ENCODE measurements around the gene UBA6. TPM values are rescaled to one million over a fixed set of nuclear protein-coding genes. Genes with fewer than 3 reads are reported as not detected.

Gene UBA6
- total RNA-seq (10 to 100 TPM; 57.6 to 62.6 TPM), polyA plus RNA-seq (ENCODE audit: insufficient read length in 6 of 6) (10 to 100 TPM; 61.6 to 80.9 (median 64.8) TPM)
- long read RNA-seq, donor 1: 0 reads
- long read RNA-seq, donor 2, full-length matches to known transcripts: 2 of 2 reads
- long read RNA-seq, donor 2, partial matches to known transcripts: 0 of 2 reads
- long read RNA-seq, donor 2, other reads (novel, unspliced or antisense): 0 of 2 reads
- long read RNA-seq, donor 3, full-length matches to known transcripts: 2 of 2 reads
- long read RNA-seq, donor 3, partial matches to known transcripts: 0 of 2 reads
- long read RNA-seq, donor 3, other reads (novel, unspliced or antisense): 0 of 2 reads
- long read RNA-seq, donor 4, partial matches to known transcripts: 2 of 3 reads
- long read RNA-seq, donor 4, other reads (novel, unspliced or antisense): 1 of 3 reads
- long read RNA-seq, donor 5, full-length matches to known transcripts: 1 of 1 reads
- long read RNA-seq, donor 5, partial matches to known transcripts: 0 of 1 reads
- long read RNA-seq, donor 5, other reads (novel, unspliced or antisense): 0 of 1 reads
- long read RNA-seq, donor 6, full-length matches to known transcripts: 2 of 2 reads
- long read RNA-seq, donor 6, partial matches to known transcripts: 0 of 2 reads
- long read RNA-seq, donor 6, other reads (novel, unspliced or antisense): 0 of 2 reads
- long read RNA-seq, donor 7: 0 reads
- long read RNA-seq, donor 8, full-length matches to known transcripts: 2 of 8 reads
- long read RNA-seq, donor 8, partial matches to known transcripts: 6 of 8 reads
- long read RNA-seq, donor 8, other reads (novel, unspliced or antisense): 0 of 8 reads
- long read RNA-seq, donor 9: 0 reads
- long read RNA-seq, donor 10, partial matches to known transcripts: 1 of 2 reads
- long read RNA-seq, donor 10, other reads (novel, unspliced or antisense): 1 of 2 reads
- long read RNA-seq, donor 11, partial matches to known transcripts: 0 of 2 reads
- long read RNA-seq, donor 11, other reads (novel, unspliced or antisense): 0 of 2 reads
- long read RNA-seq, donor 12, full-length matches to known transcripts: 1 of 1 reads
- long read RNA-seq, donor 12, partial matches to known transcripts: 0 of 1 reads
- long read RNA-seq, donor 12, other reads (novel, unspliced or antisense): 0 of 1 reads

- H3K27ac ChIP-seq: peak within 1 kb of the TSS; percentile 85 to 90
- no peaks in the 10 kb centered on the region for H3K36me3 ChIP-seq
- intact Hi-C loops (cut with DNase I): no loop called here
- peaks cover 7 to 35% of the 10 kb centered on the region in 2 donors for H3K4me1 ChIP-seq
- no peaks in the 10 kb centered on the region for H3K9me3 ChIP-seq
- DNase-seq (peak; percentile 90 to 98 (median 98)), ATAC-seq (peak; percentile 99)
- H3K4me3 ChIP-seq: peak within 1 kb of the TSS; percentile 93 to 94
- H3K27me3 ChIP-seq: no peaks in the 10 kb centered on the region
- peak; percentile 30 to 64 for TF ChIP-seq CTCF (IDR thresholded peaks at IDR 0.05)
These were observed at the start of gene UBA6 for GRCh38 chr4:67700738-67701516. TSS of gene UBA6 (minus strand) at chr4:67701155. CDS start at chr4:67701119, 36 bp downstream.

GRCh38 chr4:67750691-67751090, 49.7 kb upstream of the UBA6 start:
- DNase-seq: no peak
- ATAC-seq: no peak
- Histone ChIP-seq H3K27ac (no peak overlapping the region), H3K36me3 (no peaks in the 10 kb centered on the region), H3K4me3 (no peak overlapping the region), H3K27me3 (no peaks in the 10 kb centered on the region), H3K4me1 (no peaks in the 10 kb centered on the region), H3K9me3 (no peaks in the 10 kb centered on the region)
- no peak for TF ChIP-seq CTCF (IDR thresholded peaks at IDR 0.05)
- intact Hi-C loops (cut with DNase I): no loop called here

GRCh38 chr4:67749286-67749685, 48.3 kb upstream of the UBA6 start:
- no peaks in the 10 kb centered on the region for H3K36me3 ChIP-seq
- H3K27ac ChIP-seq: no peak overlapping the region
- no peak for TF ChIP-seq CTCF (IDR thresholded peaks at IDR 0.05)
- no peak for ATAC-seq
- H3K9me3 ChIP-seq: no peaks in the 10 kb centered on the region
- H3K4me1 ChIP-seq: no peaks in the 10 kb centered on the region
- no peak for DNase-seq
- intact Hi-C loops (cut with DNase I): no loop called here
- H3K27me3 ChIP-seq: no peaks in the 10 kb centered on the region
- no peak overlapping the region for H3K4me3 ChIP-seq

GRCh38 chr4:67746797-67747495, 46.0 kb upstream of the UBA6 start:
- H3K27me3 ChIP-seq: no peaks in the 10 kb centered on the region
- no peak overlapping the region for H3K4me3 ChIP-seq
- no peaks in the 10 kb centered on the region for H3K36me3 ChIP-seq
- DNase-seq (peak in 2 of 4 donors; percentile 13 to 15), ATAC-seq (no peak)
- no peaks in the 10 kb centered on the region for H3K9me3 ChIP-seq
- intact Hi-C loops (cut with DNase I): no loop called here
- peak; percentile 54 to 56 for TF ChIP-seq CTCF (IDR thresholded peaks at IDR 0.05)
- H3K27ac ChIP-seq: no peak overlapping the region
- H3K4me1 ChIP-seq: no peaks in the 10 kb centered on the region
